ENCODE results near the gene CNOT11. TPM values are rescaled to one million over a fixed set of nuclear protein-coding genes. Genes with fewer than 3 reads are reported as not detected.
A peak's percentile ranks its signal among the peaks of the same experiment; 100 is the strongest.

CNOT11 gene
- total and polyA plus RNA-seq, 2 of the 13 experiments (the other 11 are each of a cell fraction or from before 2014, with no cell fraction given): 114 to 209 TPM

DNA sequence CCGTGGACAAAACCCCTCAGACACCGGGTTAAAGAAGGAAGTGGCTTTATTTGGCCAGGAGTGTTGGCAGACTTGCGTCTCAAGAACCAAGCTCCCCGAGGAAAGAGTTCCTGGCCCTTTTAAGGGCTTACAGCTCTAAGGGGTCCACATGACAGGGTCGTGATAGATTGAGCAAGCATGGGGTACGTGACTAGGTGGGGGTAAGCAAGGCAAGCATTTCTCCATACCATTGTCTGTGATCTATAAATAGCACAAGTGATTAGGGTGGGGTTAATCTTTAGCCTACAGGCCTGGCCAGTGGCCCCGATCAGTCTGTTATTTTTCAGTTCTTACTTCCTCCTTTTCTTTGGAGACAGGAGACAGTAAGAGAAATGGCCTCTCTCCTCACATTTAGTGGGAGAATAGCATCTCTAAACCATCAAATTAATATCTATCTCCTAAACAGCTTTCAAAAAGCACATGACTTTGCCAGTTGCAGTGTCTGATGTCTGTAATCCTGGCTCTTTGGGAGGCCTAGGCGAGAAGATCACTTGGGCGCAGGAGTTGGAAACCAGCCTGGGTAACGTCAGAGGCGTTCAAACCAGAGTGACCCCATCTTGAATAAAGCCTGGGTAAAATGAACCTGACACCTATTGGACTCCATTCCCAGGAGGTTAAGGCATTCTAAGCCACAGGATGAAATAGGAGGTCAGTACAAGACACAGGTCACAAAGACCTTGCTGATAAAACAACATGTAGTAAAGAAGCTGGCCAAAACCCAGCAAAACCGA, 18.3 kb upstream of the CNOT11 start (continued):
- TF ChIP-seq SP1 (IDR thresholded peaks at IDR 0.05) (no peak), SP1 (CRISPR knock-in tag; IDR thresholded peaks at IDR 0.05) (no peak), DMAP1 (CRISPR knock-in tag; IDR thresholded peaks at IDR 0.05) (no peak), SCMH1 (CRISPR knock-in tag; IDR thresholded peaks at IDR 0.05; ENCODE audit: borderline replicate concordance) (no peak), ZNF337 (CRISPR knock-in tag; IDR thresholded peaks at IDR 0.05; ENCODE audit: borderline replicate concordance, low read depth) (no peak), TEAD2 (CRISPR knock-in tag; IDR thresholded peaks at IDR 0.05) (no peak), NFKBIZ (CRISPR knock-in tag; IDR thresholded peaks at IDR 0.05) (0 out of 2 replicates have a peak, but pooled peaks have one; percentile 68), YY1 (IDR thresholded peaks at IDR 0.05; ENCODE audit: insufficient read depth, insufficient replicate concordance, low read depth, low read length) (no peak), SATB2 (CRISPR knock-in tag; IDR thresholded peaks at IDR 0.05) (no peak), JUNB (CRISPR knock-in tag; IDR thresholded peaks at IDR 0.05; ENCODE audit: borderline replicate concordance) (no peak), HHEX (CRISPR knock-in tag; IDR thresholded peaks at IDR 0.05) (no peak), ZNF431 (CRISPR knock-in tag; IDR thresholded peaks at IDR 0.05; ENCODE audit: borderline replicate concordance, low read depth) (peak; percentile 41; the same call in 1 of the 2 replicates), ZNF678 (CRISPR knock-in tag; IDR thresholded peaks at IDR 0.05) (no peak)
- TF ChIP-seq, protein P1, sequence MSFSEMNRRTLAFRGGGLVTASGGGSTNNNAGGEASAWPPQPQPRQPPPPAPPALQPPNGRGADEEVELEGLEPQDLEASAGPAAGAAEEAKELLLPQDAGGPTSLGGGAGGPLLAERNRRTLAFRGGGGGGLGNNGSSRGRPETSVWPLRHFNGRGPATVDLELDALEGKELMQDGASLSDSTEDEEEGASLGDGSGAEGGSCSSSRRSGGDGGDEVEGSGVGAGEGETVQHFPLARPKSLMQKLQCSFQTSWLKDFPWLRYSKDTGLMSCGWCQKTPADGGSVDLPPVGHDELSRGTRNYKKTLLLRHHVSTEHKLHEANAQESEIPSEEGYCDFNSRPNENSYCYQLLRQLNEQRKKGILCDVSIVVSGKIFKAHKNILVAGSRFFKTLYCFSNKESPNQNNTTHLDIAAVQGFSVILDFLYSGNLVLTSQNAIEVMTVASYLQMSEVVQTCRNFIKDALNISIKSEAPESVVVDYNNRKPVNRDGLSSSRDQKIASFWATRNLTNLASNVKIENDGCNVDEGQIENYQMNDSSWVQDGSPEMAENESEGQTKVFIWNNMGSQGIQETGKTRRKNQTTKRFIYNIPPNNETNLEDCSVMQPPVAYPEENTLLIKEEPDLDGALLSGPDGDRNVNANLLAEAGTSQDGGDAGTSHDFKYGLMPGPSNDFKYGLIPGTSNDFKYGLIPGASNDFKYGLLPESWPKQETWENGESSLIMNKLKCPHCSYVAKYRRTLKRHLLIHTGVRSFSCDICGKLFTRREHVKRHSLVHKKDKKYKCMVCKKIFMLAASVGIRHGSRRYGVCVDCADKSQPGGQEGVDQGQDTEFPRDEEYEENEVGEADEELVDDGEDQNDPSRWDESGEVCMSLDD (CRISPR knock-in tag; IDR thresholded peaks at IDR 0.05; ENCODE audit: borderline replicate concordance): no peak
- TF ChIP-seq, protein P2, sequence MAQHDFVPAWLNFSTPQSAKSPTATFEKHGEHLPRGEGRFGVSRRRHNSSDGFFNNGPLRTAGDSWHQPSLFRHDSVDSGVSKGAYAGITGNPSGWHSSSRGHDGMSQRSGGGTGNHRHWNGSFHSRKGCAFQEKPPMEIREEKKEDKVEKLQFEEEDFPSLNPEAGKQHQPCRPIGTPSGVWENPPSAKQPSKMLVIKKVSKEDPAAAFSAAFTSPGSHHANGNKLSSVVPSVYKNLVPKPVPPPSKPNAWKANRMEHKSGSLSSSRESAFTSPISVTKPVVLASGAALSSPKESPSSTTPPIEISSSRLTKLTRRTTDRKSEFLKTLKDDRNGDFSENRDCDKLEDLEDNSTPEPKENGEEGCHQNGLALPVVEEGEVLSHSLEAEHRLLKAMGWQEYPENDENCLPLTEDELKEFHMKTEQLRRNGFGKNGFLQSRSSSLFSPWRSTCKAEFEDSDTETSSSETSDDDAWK (CRISPR knock-in tag; IDR thresholded peaks at IDR 0.05): no peak
- TF ChIP-seq, protein P3, sequence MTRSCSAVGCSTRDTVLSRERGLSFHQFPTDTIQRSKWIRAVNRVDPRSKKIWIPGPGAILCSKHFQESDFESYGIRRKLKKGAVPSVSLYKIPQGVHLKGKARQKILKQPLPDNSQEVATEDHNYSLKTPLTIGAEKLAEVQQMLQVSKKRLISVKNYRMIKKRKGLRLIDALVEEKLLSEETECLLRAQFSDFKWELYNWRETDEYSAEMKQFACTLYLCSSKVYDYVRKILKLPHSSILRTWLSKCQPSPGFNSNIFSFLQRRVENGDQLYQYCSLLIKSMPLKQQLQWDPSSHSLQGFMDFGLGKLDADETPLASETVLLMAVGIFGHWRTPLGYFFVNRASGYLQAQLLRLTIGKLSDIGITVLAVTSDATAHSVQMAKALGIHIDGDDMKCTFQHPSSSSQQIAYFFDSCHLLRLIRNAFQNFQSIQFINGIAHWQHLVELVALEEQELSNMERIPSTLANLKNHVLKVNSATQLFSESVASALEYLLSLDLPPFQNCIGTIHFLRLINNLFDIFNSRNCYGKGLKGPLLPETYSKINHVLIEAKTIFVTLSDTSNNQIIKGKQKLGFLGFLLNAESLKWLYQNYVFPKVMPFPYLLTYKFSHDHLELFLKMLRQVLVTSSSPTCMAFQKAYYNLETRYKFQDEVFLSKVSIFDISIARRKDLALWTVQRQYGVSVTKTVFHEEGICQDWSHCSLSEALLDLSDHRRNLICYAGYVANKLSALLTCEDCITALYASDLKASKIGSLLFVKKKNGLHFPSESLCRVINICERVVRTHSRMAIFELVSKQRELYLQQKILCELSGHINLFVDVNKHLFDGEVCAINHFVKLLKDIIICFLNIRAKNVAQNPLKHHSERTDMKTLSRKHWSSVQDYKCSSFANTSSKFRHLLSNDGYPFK (CRISPR knock-in tag; IDR thresholded peaks at IDR 0.05; ENCODE audit: borderline replicate concordance): no peak
- TF ChIP-seq, protein P4, sequence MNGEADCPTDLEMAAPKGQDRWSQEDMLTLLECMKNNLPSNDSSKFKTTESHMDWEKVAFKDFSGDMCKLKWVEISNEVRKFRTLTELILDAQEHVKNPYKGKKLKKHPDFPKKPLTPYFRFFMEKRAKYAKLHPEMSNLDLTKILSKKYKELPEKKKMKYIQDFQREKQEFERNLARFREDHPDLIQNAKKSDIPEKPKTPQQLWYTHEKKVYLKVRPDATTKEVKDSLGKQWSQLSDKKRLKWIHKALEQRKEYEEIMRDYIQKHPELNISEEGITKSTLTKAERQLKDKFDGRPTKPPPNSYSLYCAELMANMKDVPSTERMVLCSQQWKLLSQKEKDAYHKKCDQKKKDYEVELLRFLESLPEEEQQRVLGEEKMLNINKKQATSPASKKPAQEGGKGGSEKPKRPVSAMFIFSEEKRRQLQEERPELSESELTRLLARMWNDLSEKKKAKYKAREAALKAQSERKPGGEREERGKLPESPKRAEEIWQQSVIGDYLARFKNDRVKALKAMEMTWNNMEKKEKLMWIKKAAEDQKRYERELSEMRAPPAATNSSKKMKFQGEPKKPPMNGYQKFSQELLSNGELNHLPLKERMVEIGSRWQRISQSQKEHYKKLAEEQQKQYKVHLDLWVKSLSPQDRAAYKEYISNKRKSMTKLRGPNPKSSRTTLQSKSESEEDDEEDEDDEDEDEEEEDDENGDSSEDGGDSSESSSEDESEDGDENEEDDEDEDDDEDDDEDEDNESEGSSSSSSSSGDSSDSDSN (CRISPR knock-in tag; IDR thresholded peaks at IDR 0.05): no peak
- TF ChIP-seq, protein P5, sequence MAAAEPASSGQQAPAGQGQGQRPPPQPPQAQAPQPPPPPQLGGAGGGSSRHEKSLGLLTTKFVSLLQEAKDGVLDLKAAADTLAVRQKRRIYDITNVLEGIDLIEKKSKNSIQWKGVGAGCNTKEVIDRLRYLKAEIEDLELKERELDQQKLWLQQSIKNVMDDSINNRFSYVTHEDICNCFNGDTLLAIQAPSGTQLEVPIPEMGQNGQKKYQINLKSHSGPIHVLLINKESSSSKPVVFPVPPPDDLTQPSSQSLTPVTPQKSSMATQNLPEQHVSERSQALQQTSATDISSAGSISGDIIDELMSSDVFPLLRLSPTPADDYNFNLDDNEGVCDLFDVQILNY (CRISPR knock-in tag; conservative IDR thresholded peaks at IDR 0.05): no peak
- TF ChIP-seq, protein P6, sequence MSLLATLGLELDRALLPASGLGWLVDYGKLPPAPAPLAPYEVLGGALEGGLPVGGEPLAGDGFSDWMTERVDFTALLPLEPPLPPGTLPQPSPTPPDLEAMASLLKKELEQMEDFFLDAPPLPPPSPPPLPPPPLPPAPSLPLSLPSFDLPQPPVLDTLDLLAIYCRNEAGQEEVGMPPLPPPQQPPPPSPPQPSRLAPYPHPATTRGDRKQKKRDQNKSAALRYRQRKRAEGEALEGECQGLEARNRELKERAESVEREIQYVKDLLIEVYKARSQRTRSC (CRISPR knock-in tag; IDR thresholded peaks at IDR 0.05; ENCODE audit: low read depth): no peak

Data from HepG2 (cell line).